ENCODE measurements around the gene ALDH5A1.

DNA sequence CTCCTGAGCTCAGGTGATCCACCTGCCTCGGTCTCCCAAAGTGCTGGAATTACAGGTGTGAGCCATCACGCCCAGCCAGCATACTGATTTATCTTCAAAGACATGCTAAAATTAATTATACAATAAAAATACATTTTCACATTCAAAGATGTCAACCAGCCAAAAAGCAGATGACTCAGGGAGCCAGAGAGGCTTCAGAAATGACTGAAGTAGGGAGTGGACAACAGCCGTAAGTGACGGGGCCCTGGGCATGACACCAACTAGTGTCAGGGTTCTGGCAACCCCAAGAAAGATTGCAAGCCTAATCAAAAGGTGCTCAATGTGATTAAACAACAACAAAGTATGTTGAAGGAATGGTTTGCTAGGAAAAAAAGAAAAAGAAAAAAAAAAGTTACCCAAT, 33.8 kb upstream of the ALDH5A1 start:
- TF ChIP-seq, protein P1, sequence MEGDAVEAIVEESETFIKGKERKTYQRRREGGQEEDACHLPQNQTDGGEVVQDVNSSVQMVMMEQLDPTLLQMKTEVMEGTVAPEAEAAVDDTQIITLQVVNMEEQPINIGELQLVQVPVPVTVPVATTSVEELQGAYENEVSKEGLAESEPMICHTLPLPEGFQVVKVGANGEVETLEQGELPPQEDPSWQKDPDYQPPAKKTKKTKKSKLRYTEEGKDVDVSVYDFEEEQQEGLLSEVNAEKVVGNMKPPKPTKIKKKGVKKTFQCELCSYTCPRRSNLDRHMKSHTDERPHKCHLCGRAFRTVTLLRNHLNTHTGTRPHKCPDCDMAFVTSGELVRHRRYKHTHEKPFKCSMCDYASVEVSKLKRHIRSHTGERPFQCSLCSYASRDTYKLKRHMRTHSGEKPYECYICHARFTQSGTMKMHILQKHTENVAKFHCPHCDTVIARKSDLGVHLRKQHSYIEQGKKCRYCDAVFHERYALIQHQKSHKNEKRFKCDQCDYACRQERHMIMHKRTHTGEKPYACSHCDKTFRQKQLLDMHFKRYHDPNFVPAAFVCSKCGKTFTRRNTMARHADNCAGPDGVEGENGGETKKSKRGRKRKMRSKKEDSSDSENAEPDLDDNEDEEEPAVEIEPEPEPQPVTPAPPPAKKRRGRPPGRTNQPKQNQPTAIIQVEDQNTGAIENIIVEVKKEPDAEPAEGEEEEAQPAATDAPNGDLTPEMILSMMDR (conservative IDR thresholded peaks at IDR 0.05; ENCODE audit: low read length), result no peak
- TF ChIP-seq EZH2phosphoT487 (IDR thresholded peaks at IDR 0.05; ENCODE audit: borderline replicate concordance), result no peak
